ENCODE data around the gene LRRC8B. TPM values are rescaled to one million over a fixed set of nuclear protein-coding genes. Genes with fewer than 3 reads are reported as not detected.

Gene LRRC8B
- total RNA-seq (2022): 7.0 and 9.7 TPM in 2 replicates
- percentile 63 among the genes with signal in this experiment for Bru-seq, nascent RNA
- percentile 56 among the genes with signal in this experiment for BruChase-seq, experiment 1, labeled RNA remaining after a 6-hour chase
- percentile 54 among the genes with signal in this experiment for BruChase-seq, experiment 2, labeled RNA remaining after a 2-hour chase
- long read RNA-seq, full-length matches to known transcripts: 3 of 17 reads
- long read RNA-seq, partial matches to known transcripts: 7 of 17 reads
- long read RNA-seq, other reads (novel, unspliced or antisense): 7 of 17 reads

GRCh38 chr1:89524369-89525168 is at the start of gene LRRC8B:
TSS of gene LRRC8B (plus strand) at chr1:89524829. CDS start at chr1:89582651, 57,822 bp downstream.
- H3K4me3 Mint-ChIP-seq (ENCODE audit: unreplicated experiment): peak within 1 kb of the TSS; percentile 77

GRCh38 chr1:89475269-89475668 is 49.4 kb upstream of the LRRC8B start:
- H3K4me1 Mint-ChIP-seq (ENCODE audit: insufficient read depth, unreplicated experiment): no peaks in the 10 kb centered on the region
- BruUV-seq (replicated peaks): no TSS peak
- intact Hi-C loops (cut with micrococcal nuclease): no loop called here
- peaks cover 3% of the 10 kb centered on the region for H3K27me3 Mint-ChIP-seq (ENCODE audit: insufficient read depth, unreplicated experiment)
- DNase-seq (ENCODE audit: unreplicated experiment): no peak
- TF ChIP-seq CTCF (IDR thresholded peaks at IDR 0.05; ENCODE audit: unreplicated experiment): no peak
- no peak overlapping the region for H3K4me3 Mint-ChIP-seq (ENCODE audit: unreplicated experiment)
- POLR2A ChIA-PET: interaction anchor here (1.6 kb wide), 1 partner anchor 8 kb away, joined by 3 read pairs; no protein-coding TSS in a partner anchor
- H3K27ac Mint-ChIP-seq (ENCODE audit: low read depth, unreplicated experiment): no peak overlapping the region
- CTCF ChIA-PET: interaction anchor here (0.5 to 1.8 kb wide), 4 partner anchors 9 to 133 kb away, joined by 3 to 6 read pairs (median 4); no protein-coding TSS in a partner anchor
- no peaks in the 10 kb centered on the region for H3K36me3 Mint-ChIP-seq (ENCODE audit: insufficient read depth, unreplicated experiment)
- H3K9me3 Mint-ChIP-seq (ENCODE audit: unreplicated experiment): peaks cover 7% of the 10 kb centered on the region

More at GRCh38 chr1:89524369-89525168, at the start of gene LRRC8B:
- CTCF ChIA-PET: interaction anchor here (0.6 kb wide), 3 partner anchors 58 to 70 kb away, joined by 3 read pairs; no protein-coding TSS in a partner anchor
- peak; percentile 87 for DNase-seq (ENCODE audit: unreplicated experiment)
- no peak for TF ChIP-seq CTCF (IDR thresholded peaks at IDR 0.05; ENCODE audit: unreplicated experiment)
- H3K27me3 Mint-ChIP-seq (ENCODE audit: insufficient read depth, unreplicated experiment): no peaks in the 10 kb centered on the region
- intact Hi-C loops (cut with micrococcal nuclease): loop anchor here (2.0 kb wide), 1 partner anchor 22 kb away; no protein-coding TSS in a partner anchor
- BruUV-seq (replicated peaks): no TSS peak
- peak within 1 kb of the TSS; percentile 20 for H3K27ac Mint-ChIP-seq (ENCODE audit: low read depth, unreplicated experiment)
- no peaks in the 10 kb centered on the region for H3K9me3 Mint-ChIP-seq (ENCODE audit: unreplicated experiment)
- POLR2A ChIA-PET: interaction anchor here (0.6 to 1.0 kb wide), 5 partner anchors 8 to 394 kb away, joined by 3 to 5 read pairs (median 3); no protein-coding TSS in a partner anchor
- H3K4me1 Mint-ChIP-seq (ENCODE audit: insufficient read depth, unreplicated experiment): peaks cover 7% of the 10 kb centered on the region
- H3K36me3 Mint-ChIP-seq (ENCODE audit: insufficient read depth, unreplicated experiment): no peaks in the 10 kb centered on the region

- BruUV-seq (replicated peaks): no TSS peak
- H3K27me3 Mint-ChIP-seq (ENCODE audit: insufficient read depth, unreplicated experiment): no peaks in the 10 kb centered on the region
- POLR2A ChIA-PET: interaction anchor here (1.6 kb wide), 1 partner anchor 9 kb away, joined by 3 read pairs; no protein-coding TSS in a partner anchor
These were observed 48.6 kb upstream of the LRRC8B start for GRCh38 chr1:89476072-89476471.

More at GRCh38 chr1:89476072-89476471, 48.6 kb upstream of the LRRC8B start:
- Mint-ChIP-seq H3K4me3 (ENCODE audit: unreplicated experiment) (no peak overlapping the region), H3K9me3 (ENCODE audit: unreplicated experiment) (peaks cover 7% of the 10 kb centered on the region), H3K4me1 (ENCODE audit: insufficient read depth, unreplicated experiment) (no peaks in the 10 kb centered on the region), H3K36me3 (ENCODE audit: insufficient read depth, unreplicated experiment) (no peaks in the 10 kb centered on the region), H3K27ac (ENCODE audit: low read depth, unreplicated experiment) (no peak overlapping the region)
- DNase-seq (ENCODE audit: unreplicated experiment): no peak
- TF ChIP-seq CTCF (IDR thresholded peaks at IDR 0.05; ENCODE audit: unreplicated experiment): no peak
- CTCF ChIA-PET: no interaction called here
- intact Hi-C loops (cut with micrococcal nuclease): no loop called here

All from MCF 10A (cell line).